NCI-H1694 (cell line): Measurements from ENCODE around the gene CA12.
"Not testable (repeated sequence)": the region's sequence is repeated elsewhere in the genome, so short reads cannot be mapped to it uniquely, and the experiment has no call there.

ENCODE experiments used
- DNase-seq: peaks from one replicate; lab custom pipeline; 2025; lab: John Stamatoyannopoulos, UW

Gene CA12

DNA sequence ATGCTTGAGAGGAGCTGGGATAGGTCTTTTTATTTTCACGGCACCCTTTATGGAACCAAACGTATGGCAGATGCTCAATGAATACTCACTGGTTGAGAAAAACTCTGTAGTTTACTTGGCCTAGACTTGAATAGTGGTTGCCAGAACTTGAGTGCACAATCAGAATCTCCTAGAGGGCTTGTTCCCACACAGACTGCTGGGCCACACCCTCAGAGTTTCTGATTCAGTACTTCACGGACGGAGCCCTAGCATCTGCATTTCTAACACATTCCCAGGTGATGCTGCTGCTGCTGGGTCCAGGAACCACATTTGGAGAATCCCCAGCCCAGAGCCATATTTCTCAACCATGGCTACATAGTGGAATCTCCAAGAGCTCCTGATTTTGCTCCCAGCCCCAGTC, 24.6 kb downstream of the CA12 start:
- DNase-seq: no peak

DNA sequence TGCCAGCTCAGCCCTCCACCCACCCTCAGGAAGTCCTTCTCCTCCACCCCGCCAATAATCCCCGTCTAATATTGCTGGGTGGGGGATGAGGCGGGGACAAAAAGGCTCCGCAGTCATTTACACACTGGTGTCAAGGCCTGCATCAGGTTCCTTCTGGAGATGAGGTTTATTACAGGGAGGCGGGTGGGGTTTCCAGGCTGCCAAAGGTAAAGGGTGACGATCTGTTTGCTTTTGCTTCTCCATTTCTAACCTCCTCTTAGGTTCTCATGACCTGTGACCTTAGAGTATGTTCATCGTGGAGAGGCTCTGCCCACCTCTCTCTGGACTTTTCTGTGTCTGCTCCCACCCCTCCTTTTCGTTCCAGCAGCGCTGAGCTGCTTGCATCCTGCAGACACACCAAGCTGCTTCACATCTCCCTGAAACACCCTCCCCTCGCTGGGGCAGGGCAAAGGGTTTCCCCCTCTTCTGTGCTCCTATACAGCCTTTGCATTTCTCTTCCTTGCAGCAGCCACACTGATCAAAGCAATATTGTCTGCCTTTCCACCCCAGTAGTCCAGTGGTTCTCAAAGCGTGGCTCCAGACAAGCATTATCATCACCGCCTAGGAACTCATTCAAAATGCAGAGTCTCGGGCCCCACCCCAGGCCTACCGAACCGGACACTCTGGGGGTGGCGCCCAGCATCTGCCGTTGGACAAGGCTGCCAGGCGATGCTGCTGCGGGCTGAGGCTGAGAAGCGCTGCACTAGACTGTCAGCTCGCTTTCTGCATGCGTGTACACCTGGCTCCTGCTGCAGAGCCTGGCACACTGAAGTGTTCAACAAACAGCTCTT, 26.6 kb downstream of the CA12 start:
- no peak for DNase-seq

DNA sequence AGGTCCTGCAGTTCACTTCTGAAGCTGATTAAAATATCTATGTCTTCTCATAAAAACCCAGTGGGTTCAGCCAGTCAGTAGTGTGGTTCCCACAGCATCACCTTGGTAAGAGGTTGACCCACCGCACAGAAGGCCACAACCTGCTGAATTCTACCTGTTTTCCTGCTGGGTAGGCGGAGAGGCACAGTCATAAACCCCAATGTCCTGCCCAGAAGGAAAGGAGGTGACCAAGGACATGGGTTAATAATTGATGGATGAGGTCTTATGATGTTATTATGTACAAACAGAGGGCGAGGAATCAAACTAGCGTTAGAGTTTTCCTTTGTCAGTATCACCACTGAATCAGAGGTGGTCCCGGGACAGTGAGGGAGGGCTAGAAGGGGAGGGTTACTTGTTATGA, 27.8 kb downstream of the CA12 start:
- no peak for DNase-seq

DNA sequence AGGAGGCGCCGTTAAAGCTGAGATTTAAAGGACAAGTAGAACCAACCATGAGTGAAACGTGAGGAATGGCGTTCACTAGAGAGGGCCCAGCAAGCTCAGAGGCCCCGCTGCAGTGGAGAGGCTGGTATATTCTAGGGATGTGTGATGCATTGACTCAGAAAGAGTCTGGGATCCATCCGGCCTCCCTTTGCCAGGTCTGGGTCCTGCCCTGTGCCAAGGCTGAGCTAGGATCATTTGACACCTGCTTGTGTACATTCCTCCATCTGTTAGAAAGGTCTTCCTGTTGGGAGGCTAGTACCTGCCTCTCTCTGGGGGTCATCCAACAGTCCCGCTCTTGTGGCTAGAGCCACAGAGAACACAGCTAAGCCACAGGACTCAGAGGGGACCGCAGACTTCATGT, 28.4 kb downstream of the CA12 start:
- no peak for DNase-seq

DNA sequence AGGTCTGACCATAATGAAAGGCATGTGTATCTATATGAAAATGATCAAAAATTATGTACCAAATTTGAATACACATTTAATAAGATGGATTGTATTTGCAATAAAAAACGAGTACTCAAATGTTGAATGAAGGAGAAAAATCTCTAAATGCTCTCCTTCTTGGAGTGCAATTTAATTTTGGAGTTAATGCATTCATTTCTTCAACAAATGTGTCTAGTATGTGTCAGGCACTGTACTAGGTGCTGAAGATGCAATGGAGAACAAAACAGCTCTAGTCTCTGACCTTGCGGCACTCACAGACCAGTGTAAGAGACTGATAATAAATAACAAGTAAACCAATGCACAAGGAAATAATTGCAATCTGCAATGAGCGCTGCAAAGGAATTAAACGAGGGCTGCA, 28.8 kb downstream of the CA12 start:
- no peak for DNase-seq

DNA sequence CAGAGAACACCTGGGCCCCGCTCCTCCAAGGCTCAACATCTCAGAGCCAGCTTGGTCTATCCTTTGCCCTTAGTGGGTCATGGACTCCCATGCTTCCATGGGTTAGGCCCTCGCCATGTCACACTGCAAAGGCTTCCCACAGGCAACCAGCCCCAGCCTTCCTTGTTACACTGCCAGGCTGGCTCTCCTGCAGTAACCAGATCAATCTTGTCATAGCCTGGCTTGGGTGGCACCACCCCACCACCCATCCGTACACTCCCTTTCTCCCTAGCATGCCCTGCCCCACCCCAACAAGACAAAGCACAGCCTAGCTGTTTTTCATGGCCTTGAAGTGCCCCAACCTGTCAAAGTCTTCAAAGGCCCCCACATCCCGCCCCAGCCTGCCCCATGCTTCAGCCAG, 30.5 kb downstream of the CA12 start:
- no peak for DNase-seq

DNA sequence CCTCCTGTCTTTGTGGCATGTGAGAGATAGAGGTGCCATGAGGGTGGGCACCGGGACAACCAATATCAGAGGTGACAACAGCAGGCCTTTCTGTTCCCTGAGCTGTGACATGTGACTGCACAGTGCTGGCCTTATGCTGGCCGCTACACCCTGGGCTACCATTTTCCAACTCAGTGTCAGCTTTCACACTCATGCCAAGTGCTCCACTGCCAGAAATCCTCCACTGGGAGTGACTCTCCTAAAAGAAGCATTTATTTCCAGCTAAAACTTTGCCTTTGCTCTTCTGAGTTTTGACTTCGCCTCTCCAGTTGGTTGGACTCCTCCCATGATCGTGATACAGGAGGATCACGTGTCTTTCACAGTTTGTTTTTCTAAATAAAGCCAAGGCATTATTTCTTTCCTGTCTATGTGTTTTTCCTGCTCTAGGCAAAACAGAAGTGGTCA, 31.4 kb downstream of the CA12 start:
- DNase-seq: no peak

DNA sequence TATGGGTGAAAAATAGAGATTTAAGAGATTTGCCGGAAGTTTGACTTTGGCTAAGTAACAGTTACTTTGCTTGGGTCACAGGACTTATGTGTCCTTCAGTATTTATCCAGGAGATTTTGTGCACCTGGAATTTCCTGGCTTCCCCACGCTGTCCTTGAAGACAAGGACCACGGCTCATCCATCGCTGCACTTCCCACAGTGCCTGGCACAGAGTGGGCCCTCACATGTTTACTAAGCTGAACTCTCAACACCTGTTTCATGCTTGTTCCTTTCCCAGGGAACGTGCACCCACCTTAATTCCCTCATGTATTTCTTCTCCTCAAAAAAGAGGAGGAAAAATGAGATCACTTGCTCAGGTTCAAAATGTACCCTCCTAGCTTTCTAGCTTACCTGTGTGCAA, 32.0 kb downstream of the CA12 start:
- no peak for DNase-seq

DNA sequence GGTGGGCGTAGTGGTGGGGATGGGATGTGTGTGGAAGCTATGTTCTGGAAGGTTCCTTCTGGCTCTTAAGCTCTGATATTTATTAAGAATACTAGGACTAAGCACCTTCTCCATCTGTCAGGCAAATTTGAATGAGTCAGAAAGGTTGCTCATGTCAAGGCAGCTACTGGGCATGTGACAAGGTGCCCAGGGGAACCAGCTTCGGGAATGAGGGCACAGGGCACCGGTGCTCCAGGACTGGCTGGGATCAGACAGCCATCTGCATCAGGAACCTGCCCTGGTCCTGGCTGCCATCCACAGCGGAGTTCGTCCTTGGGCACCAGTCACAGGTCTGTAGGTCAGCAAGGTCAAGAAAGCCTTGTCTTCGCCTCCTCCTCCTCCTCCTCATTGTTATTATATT, 32.5 kb downstream of the CA12 start:
- DNase-seq: no peak

DNA sequence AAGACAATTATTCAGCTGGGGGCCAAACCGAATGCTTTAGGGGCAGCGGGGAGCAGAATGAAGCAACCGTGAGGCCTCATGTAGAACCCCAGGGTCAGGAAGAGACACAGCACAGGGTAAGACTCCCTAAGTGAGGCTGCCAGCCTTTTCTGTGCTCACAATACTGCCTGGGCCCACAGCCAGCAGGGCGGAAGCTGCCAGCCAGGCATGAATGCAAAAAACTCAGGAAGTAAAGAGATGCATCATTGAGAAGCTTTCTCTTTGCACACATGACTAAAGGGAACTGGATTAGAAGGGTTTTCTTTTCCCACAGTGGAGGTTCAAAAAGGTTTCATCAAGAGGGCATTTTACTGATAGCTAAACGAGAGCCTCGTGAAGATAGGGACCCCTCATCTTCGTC, 33.3 kb downstream of the CA12 start:
- peak; percentile 20 for DNase-seq

DNA sequence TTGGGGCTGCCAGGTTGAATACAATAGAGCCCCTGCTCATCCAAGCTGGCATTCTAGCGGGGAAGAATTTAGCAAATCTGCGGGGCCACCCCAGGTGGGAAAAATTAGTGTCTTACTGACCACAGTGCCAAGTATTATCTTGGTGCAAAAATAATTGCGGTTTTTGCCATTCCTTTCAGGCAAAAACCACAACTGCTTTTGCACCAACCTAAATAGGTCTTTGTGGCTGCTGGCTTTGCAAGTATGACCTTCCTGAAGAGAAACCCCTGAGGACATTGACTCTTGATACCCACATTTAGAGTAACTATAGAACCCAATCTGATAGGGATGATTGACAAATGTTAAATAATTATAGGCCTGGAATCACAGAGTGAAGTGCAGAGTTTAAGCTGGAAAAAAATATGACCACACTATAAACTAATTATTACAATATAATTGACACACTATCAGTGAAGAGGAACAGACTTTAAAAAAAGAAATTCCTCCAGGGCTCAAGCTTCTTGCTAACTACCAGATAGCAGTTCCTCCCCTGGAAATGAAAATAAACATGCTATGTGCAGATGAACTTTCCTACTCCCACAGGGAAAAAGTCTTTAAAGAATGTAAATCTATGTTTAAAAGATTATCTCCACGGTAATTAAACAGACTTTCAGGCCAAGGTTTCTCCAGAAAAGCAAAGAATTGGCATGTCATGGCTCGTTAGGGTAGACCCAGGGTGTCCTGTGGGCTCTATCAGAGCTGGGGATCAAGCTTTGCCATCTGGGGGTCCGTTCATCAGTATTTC, 34.4 kb downstream of the CA12 start:
- no peak for DNase-seq

DNA sequence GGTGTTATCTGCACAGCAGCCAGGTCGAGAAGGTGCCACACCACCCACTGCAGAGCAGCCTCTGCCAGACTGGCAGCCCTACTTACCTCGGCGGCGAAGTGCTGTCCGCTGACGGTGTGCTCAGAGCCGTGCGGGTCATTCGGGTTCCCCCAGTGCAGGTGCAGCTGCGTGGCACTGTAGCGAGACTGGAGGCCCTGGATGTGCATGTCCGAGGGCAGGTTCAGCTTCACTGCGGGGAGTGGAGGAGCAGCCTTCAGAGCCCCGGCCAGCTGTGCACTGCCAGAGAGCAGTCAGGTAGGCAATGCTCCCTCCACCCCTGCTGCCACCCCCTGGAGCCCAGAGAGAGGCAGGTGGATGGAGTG, 36.3 kb downstream of the CA12 start:
- no peak for DNase-seq

DNA sequence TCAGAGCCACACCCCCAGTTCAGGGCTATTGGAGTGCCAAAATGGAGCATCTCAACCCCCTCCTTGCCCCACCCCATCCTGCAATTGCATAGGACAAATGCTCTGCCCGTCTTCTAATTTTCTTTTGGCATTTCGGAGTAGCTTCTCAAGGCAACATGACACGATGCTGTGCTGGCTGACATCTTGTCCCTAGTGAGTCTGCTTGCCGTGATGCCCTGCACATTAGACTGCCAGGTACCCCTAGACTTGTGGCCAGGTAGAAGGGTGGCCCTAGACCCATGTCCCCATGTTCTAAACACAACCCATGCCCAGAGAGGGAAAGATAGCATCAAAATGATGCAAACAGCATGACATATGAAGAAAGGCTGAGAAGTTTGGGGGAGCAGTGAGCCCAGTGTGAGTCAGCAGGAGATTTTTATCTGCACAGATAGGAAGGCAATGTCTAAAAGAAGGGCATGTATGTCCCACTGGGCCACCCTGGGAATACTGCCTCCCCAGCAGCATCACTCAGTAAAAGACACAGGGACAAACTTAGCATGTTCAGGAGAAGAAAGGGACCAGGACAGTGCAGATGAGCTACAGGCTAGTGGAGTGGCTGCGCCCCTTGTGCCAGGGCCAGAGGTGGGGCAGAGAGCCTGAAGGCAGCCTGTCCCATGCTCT, 36.8 kb downstream of the CA12 start:
- DNase-seq: no peak

DNA sequence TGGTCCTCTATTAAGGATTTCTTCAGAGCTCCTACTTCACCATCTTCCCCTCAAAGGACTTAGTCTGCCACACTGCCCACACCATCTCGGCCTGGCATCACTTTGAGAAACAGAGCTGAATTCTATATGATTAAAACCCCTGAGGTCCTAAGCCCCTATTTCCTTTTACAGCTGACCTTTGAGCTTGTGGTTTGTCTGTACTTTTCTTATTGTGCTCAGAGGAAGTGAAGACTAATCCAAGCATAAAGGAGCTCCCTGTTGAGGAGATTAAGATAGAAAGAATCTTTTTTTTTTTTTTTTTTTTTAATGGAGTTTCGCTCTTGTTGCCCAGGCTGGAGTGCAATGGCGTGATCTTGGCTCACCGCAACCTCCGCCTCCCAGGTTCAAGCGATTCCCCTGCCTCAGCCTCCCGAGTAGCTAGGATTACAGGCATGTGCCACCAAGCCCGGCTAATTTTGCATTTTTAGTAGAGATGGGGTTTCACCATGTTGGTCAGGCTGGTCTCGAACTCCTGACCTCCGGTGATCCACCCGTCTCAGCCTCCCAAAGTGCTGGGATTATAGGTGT, 38.6 kb downstream of the CA12 start:
- DNase-seq: not testable (repeated sequence)

DNA sequence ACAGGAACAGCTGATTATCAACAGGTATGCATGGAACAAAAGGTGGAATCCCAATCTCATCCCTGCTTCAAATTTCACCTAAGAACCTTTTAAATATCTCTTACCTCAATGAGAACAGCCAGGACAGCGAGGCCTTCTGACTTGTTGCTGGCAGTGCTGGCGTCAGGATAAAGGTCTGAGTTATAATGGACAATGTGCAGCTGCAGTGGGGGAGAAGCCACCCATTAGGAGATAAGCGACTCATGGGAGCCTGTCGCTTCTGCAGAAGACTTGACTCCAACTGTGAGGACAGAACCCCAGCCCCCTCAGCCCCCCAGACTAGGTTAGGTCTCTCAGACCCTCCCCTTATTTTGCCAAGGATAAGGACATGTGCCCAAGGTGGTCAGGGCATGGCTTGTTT, 39.7 kb downstream of the CA12 start:
- DNase-seq: no peak

DNA sequence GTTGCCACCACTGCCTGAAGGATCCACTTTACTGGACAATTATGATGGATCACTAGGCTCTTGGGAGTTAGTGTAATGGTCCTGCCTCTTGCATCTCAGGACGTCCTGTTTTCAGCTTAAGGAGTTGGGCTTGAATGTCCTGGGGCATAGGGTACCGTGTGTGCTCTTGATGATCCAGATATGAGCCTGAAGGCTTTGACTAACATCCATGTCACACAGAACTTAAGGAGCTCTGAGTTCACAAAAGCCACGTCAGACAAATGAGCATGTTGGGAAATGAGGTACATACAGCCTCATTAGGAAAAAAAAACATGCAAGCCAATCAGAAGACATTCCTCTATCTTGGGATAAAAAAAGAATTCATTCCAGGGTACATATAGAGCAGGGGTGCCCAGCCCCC, 40.8 kb downstream of the CA12 start:
- no peak for DNase-seq

DNA sequence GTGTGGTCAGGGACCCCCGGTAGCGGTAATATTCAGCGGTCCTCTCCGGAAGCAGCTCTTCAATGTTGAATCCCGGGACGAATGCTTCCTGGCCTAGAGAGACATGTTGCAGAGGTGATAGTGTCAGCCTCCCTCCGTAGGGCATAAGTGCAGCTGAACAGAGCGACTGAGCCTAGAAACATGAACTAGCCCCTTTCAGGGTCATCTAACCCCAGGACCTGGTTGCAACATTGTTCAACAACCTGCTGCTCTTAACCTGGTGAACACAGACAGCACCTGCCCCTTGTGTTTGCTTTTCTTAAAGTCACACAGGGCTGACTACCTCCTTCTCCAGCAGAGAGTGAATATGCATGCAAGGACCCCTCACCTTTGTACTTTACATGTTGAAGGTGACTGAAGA, 41.3 kb downstream of the CA12 start:
- no peak for DNase-seq

DNA sequence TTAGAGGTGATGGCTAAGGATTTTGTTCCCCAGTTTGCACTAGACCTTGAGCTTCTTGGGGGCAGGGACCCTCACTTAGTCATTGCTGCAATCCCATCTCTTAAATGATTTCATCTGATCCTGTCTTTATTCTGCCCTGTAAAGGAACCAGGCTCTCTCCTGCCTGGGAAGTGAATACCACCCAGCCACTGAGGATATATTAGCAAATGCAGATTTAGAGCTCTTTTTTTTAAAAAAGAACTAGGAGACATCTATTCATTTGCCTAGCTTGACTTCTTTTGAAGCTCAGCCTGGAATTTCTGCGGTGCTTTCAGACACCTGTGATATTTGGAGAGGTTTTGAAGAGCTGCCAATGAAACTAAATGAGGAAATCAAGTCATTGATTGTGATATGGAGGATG, 41.8 kb downstream of the CA12 start:
- no peak for DNase-seq

DNA sequence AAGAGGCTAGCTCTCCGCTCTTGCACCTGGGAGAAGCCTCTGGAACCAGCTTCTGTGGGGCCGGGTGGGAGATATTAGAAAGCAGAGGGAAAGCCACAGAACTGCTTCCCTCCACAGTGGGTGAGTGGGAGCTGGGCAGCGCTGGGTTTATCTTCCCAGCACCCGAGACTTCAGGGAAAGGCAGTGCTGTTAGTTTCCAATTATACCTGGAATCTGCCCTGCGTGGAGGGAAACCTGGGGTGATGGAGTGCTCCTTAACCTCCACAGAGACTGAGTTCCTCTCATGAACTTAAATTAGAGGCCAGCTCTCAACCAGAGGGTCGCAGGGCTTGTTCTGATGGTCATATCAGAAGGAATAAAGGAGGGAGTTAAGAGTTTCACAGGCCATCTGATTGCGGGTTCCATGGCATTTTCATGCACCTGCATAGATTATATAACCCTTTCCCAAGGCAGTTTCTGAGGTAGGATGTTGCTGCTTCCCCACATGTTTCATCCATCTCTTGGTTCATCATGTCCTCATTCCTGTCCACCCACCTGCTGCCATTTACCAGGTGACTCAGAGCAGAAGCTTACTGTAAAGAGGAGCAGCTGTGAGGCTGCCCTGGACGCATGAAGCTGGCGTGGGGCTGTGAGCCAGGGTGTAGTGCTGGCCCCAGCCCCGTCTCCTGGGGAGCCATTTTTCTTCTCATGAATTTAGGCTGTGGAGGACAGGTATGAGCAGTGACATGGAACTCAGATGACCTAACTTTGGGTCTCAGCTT, 42.5 kb downstream of the CA12 start:
- no peak for DNase-seq

DNA sequence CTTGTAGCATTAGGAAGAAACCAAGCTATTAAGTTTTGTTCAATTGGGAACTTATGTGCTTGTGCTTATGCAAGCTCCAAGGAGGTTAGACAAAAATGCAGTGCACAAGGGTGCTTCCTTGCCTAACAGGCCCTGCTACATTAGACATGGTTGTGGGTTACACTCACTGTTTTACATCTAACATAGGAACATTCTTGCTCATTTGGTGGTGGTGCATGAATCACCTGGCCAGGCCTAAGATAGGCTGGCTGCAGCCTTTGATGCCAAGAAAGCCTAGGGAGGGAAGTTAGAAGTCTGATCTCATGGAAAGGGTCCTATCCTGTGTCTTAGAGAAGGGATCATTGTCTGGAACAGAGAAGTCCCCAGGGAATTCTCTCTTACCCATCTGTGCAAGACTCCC, 43.5 kb downstream of the CA12 start:
- no peak for DNase-seq

DNA sequence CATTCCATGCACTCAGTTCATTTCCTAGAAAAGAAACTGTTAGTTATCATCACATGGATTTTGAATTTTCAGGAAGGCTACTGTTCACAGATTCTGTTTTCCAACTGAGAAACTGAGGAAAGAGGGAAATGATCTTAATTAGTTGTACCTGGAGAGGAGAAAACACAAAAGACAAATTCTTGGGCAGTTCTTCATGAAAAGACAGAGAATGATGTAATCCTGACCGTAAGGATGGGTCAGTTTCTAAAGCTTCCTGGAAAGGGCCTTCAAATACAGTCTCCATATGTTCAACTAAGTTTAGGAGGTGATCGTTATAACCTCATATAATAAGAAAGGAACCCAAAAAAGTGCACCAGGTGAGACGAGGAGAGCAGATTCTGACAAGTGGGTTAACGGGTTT, 44.6 kb downstream of the CA12 start:
- DNase-seq: no peak
